DND-41 (cell line): ENCODE results near the gene METAP1D.

Source experiments
- ATAC-seq: fragments of 200-7000 bp; cut with Tn5 transposase; 3 replicates; pipeline ENCODE4 v1.9.1; 2021; ENCODE audit warnings: low read depth; ENCODE audit not compliant: insufficient read depth
- DNase-seq: peaks from one replicate; pipeline ENCODE4 v3.0.0-alpha.2; 2020
- H2AFZ ChIP-seq: 2 replicates; pipeline ENCODE4 v1.6.0; 2012; ENCODE audit warnings: low read depth, low read length
- H3K27ac ChIP-seq: 2 replicates; pipeline ENCODE4 v1.5.1; 2012; ENCODE audit warnings: low read length, inconsistent platforms
- H3K27me3 ChIP-seq: fragments of 200-600 bp; sonication (generic); 2 replicates; pipeline ENCODE4 v1.6.0; 2012; ENCODE audit warnings: low read length, mild to moderate bottlenecking, inconsistent platforms; ENCODE audit not compliant: insufficient read depth, poor library complexity
- H3K36me3 ChIP-seq: 2 replicates; pipeline ENCODE4 v1.5.1; 2012; ENCODE audit warnings: low read length, inconsistent platforms; ENCODE audit not compliant: insufficient read depth
- H3K4me1 ChIP-seq: 2 replicates; pipeline ENCODE4 v1.5.1; 2012; ENCODE audit warnings: mild to moderate bottlenecking, low read length; ENCODE audit not compliant: insufficient read depth
- H3K4me2 ChIP-seq: 2 replicates; pipeline ENCODE4 v1.6.0; 2012; ENCODE audit warnings: mild to moderate bottlenecking, moderate library complexity, low read length, inconsistent platforms; ENCODE audit not compliant: insufficient read depth
- H3K4me3 ChIP-seq, 2 experiments: fragments of 200-600 bp in 1 of 2; shearing (Covaris generic) in 1 of 2; 2 replicates each; pipeline ENCODE4 v1.5.1; 2012 to 2016; ENCODE audit warnings: inconsistent platforms in 2 of 2, low read length in 2 of 2, mild to moderate bottlenecking in 2 of 2, low read depth in 1 of 2, moderate library complexity in 1 of 2
- H3K79me2 ChIP-seq: 2 replicates; pipeline ENCODE4 v1.6.0; 2012; ENCODE audit warnings: low read length, inconsistent platforms; ENCODE audit not compliant: insufficient read depth
- H3K9ac ChIP-seq: 2 replicates; pipeline ENCODE4 v1.6.0; 2012; ENCODE audit warnings: low read depth, mild to moderate bottlenecking, inconsistent platforms, low read length, moderate library complexity
- H3K9me3 ChIP-seq: 2 replicates; pipeline ENCODE4 v1.5.1; 2012; ENCODE audit warnings: low read length, moderate library complexity, mild to moderate bottlenecking, inconsistent platforms; ENCODE audit not compliant: insufficient read depth, severe bottlenecking
- H4K20me1 ChIP-seq: 2 replicates; pipeline ENCODE4 v1.6.0; 2012; ENCODE audit warnings: low read length; ENCODE audit not compliant: insufficient read depth
- EZH2 ChIP-seq: IDR thresholded peaks from 3 replicates; pipeline ENCODE4 v1.6.1; 2012; ENCODE audit warnings: borderline replicate concordance, low read depth, mild to moderate bottlenecking, moderate library complexity, low read length, inconsistent platforms; ENCODE audit not compliant: severe bottlenecking
- TF ChIP-seq, protein P1 (sequence below): IDR thresholded peaks from 2 replicates; pipeline ENCODE4 v1.5.1; 2012; ENCODE audit warnings: borderline replicate concordance, low read length, moderate library complexity, mild to moderate bottlenecking; ENCODE audit not compliant: poor library complexity, severe bottlenecking; ENCODE audit errors: extremely low read depth

The METAP1D gene

DNA sequence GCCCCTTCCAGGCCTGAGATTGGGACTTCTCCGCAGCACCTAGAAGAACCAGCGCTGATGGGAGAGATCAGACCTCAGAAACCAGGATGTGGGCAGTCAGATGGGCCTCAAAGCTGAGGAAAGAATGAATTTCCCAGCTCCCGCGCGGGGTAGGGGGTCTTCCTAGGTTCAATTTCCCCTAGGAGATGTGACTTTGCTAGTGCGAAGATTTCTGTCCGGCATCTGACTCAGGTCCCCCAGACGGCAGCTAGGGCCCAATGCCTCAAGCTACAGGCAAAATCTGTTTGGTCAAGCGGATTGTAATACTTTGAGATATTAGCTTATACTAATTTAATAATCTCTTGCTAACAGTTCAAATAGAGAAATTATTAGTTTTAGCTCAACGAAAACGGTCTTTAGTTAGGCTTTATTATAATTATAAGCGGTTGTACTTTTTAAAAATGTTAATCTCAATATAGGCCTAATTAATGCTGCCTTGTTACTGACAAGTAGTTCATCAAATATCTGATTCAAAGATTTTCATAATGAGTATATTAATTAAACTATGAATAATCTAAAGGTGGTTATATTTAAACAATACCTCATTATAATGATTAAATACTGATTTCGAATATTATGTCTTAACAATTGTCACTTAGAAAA lies 91.4 kb downstream of the METAP1D start:
- no peak overlapping the region for H3K4me2 ChIP-seq
- peaks cover 8% of the 10 kb centered on the region; the same call in 1 of the 2 replicates for H3K36me3 ChIP-seq
- H4K20me1 ChIP-seq = peaks cover 5% of the 10 kb centered on the region; the same call in 1 of the 2 replicates
- H3K9ac ChIP-seq = no peak overlapping the region
- H3K9me3 ChIP-seq = no peaks in the 10 kb centered on the region
- no peak overlapping the region for H3K27ac ChIP-seq
- H2AFZ ChIP-seq = no peak overlapping the region
- peaks cover 31% of the 10 kb centered on the region for H3K27me3 ChIP-seq
- no peaks in the 10 kb centered on the region for H3K79me2 ChIP-seq
- peaks cover 19% of the 10 kb centered on the region for H3K4me1 ChIP-seq
- H3K4me3 ChIP-seq = no peak overlapping the region
- DNase-seq (no peak), ATAC-seq (no peak)
- TF ChIP-seq, protein P1, sequence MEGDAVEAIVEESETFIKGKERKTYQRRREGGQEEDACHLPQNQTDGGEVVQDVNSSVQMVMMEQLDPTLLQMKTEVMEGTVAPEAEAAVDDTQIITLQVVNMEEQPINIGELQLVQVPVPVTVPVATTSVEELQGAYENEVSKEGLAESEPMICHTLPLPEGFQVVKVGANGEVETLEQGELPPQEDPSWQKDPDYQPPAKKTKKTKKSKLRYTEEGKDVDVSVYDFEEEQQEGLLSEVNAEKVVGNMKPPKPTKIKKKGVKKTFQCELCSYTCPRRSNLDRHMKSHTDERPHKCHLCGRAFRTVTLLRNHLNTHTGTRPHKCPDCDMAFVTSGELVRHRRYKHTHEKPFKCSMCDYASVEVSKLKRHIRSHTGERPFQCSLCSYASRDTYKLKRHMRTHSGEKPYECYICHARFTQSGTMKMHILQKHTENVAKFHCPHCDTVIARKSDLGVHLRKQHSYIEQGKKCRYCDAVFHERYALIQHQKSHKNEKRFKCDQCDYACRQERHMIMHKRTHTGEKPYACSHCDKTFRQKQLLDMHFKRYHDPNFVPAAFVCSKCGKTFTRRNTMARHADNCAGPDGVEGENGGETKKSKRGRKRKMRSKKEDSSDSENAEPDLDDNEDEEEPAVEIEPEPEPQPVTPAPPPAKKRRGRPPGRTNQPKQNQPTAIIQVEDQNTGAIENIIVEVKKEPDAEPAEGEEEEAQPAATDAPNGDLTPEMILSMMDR = no peak

DNA sequence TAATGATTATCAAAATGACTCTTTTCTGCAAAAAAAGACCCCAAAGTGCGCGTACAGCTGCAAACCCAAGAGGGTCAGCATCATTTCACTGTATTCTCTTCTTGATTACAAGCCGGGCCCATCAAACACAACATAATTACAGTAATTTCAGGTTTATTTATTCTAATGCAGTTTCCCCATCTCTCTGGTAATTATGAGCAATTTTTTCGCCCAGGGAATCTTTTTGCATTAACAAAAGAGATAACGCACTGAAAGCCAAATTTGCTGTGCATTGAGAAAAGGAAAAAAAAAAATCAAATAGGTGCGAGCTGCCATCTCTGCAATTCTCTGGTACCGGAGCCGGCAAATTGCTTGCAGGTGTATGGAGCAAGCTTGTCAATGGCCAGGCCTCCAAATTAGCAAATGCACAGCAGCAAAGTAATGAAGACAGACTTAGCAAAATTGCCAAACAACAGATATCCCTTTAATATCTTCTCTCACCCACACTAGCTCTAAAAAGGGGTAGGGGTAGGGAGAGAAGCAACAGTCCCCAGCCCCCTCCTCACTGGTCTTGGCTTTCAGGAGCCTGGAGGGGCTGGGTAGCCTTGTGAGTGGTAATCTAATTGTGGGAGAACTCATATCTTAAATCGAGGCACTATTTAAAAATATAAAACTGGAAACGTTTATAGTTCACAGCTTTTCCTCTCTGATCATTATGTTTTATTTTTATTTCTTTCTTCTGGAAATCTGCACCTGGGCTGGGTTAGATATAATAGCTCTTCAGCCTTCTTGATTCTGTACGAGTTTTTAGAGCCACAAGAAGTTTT lies 92.2 kb downstream of the METAP1D start:
- no peak overlapping the region for H3K27ac ChIP-seq
- H2AFZ ChIP-seq = no peak overlapping the region
- TF ChIP-seq EZH2 = no peak
- TF ChIP-seq, protein P1 = no peak
- H3K79me2 ChIP-seq = no peaks in the 10 kb centered on the region
- peaks cover 22% of the 10 kb centered on the region for H3K4me1 ChIP-seq
- no peak overlapping the region for H3K9ac ChIP-seq
- no peak for DNase-seq
- H3K4me2 ChIP-seq = no peak overlapping the region
- peaks cover 5% of the 10 kb centered on the region; the same call in 1 of the 2 replicates for H4K20me1 ChIP-seq
- H3K9me3 ChIP-seq = no peaks in the 10 kb centered on the region
- peaks cover 8% of the 10 kb centered on the region; the same call in 1 of the 2 replicates for H3K36me3 ChIP-seq
- H3K27me3 ChIP-seq = peaks cover 38% of the 10 kb centered on the region
- no peak overlapping the region for H3K4me3 ChIP-seq
- no peak for ATAC-seq

GRCh38 chr2:172092716-172093415 lies 93.1 kb downstream of the METAP1D start:
- no peak for ATAC-seq
- peaks cover 45% of the 10 kb centered on the region for H3K27me3 ChIP-seq
- H2AFZ ChIP-seq = no peak overlapping the region

More at GRCh38 chr2:172092716-172093415, 93.1 kb downstream of the METAP1D start:
- Histone ChIP-seq H3K9me3 (no peaks in the 10 kb centered on the region), H3K4me3 (no peak overlapping the region), H3K27ac (no peak overlapping the region), H3K4me2 (no peak overlapping the region), H3K36me3 (peaks cover 8% of the 10 kb centered on the region; the same call in 1 of the 2 replicates), H3K9ac (no peak overlapping the region), H3K79me2 (no peaks in the 10 kb centered on the region), H4K20me1 (peaks cover 5% of the 10 kb centered on the region; the same call in 1 of the 2 replicates), H3K4me1 (peaks cover 27% of the 10 kb centered on the region)
- no peak for DNase-seq
- TF ChIP-seq EZH2 = no peak
- TF ChIP-seq, protein P1 = no peak
